Measurements from ENCODE around the gene AMTN.

Gene AMTN

GRCh38 chr4:70559924-70560323, 41.6 kb downstream of the AMTN start:
- DNase-seq (ENCODE audit: low read depth in 2 of 2): no peak

- no peak for DNase-seq (ENCODE audit: low read depth in 2 of 2)
Measured at GRCh38 chr4:70564033-70564432, 45.7 kb downstream of the AMTN start.

GRCh38 chr4:70570796-70571195, 52.4 kb downstream of the AMTN start:
- no peak for DNase-seq (ENCODE audit: low read depth in 2 of 2)

GRCh38 chr4:70571772-70572171, 53.4 kb downstream of the AMTN start:
- DNase-seq (ENCODE audit: low read depth in 2 of 2): no peak

GRCh38 chr4:70575964-70576363, 57.6 kb downstream of the AMTN start:
- no peak for DNase-seq (ENCODE audit: low read depth in 2 of 2)

- no peak for DNase-seq (ENCODE audit: low read depth in 2 of 2)
Measured at GRCh38 chr4:70577220-70577927, 59.0 kb downstream of the AMTN start.

GRCh38 chr4:70581980-70582379, 63.6 kb downstream of the AMTN start:
- DNase-seq (ENCODE audit: low read depth in 2 of 2): no peak
